Subcutaneous adipose tissue (tissue), 4 donors: ENCODE measurements around the gene TPP1. TPM values are rescaled to one million over a fixed set of nuclear protein-coding genes. Genes with fewer than 3 reads are reported as not detected.

ENCODE experiments used
- total RNA-seq, 4 donors: library from RNA; depleted of rRNA; stranded (reverse); fragments of >200 nt; gene quantifications; one replicate each; pipeline ENCODE4 v1.1.0, GENCODE V29; 2016

TPP1 gene
- total RNA-seq, 4 donors from 2014 or later, result 44.8 to 178 (median 93.7) TPM

Other genes with a start within 250 kb of the TPP1 start
- gene SMPD1, start 228.9 kb downstream of the TPP1 start, total RNA-seq, result 10 to 100 TPM; 21.2 to 47.1 (median 25.8) TPM
- gene APBB1, start 200.3 kb downstream of the TPP1 start, total RNA-seq, result 10 to 100 TPM; 17.0 to 24.1 (median 21.4) TPM
- gene HPX, start 178.4 kb downstream of the TPP1 start, total RNA-seq, result 1 to 10 TPM in 1 of 4 donors, under 1 TPM in 1, not detected in 2; 0.57 to 2.4 TPM
- gene TRIM3, start 145.5 kb downstream of the TPP1 start, total RNA-seq, result 10 to 100 TPM; 11.9 to 22.0 (median 19.2) TPM
- 10 to 100 TPM; 34.2 to 50.7 (median 38.4) TPM for gene ARFIP2, start 138.1 kb downstream of the TPP1 start, total RNA-seq
- gene TIMM10B, start 137.9 kb downstream of the TPP1 start, total RNA-seq, result 10 to 100 TPM; 28.2 to 37.4 (median 32.8) TPM
- 10 to 100 TPM in 3 of 4 donors, 1 to 10 TPM in 1; 9.9 to 30.3 (median 14.3) TPM for gene DNHD1, start 122.1 kb downstream of the TPP1 start, total RNA-seq
- gene RRP8, start 15.8 kb downstream of the TPP1 start, total RNA-seq, result 10 to 100 TPM in 2 of 4 donors, 1 to 10 TPM in 2; 8.8 to 15.4 (median 9.8) TPM
- 100 to 1,000 TPM; 105 to 157 (median 119) TPM for gene ILK, start 15.6 kb downstream of the TPP1 start, total RNA-seq
- gene TAF10, start 7.2 kb downstream of the TPP1 start, total RNA-seq, result 10 to 100 TPM; 38.2 to 55.6 (median 40.3) TPM
- gene DCHS1, start 36.4 kb upstream of the TPP1 start, total RNA-seq, result 10 to 100 TPM in 3 of 4 donors, 1 to 10 TPM in 1; 7.0 to 23.7 (median 10.7) TPM
- 10 to 100 TPM; 12.8 to 22.0 (median 15.0) TPM for gene MRPL17, start 63.9 kb upstream of the TPP1 start, total RNA-seq
- under 1 TPM in 2 of 4 donors, not detected in 2; 0.17 to 0.33 TPM for gene OR2AG2, start 152.6 kb upstream of the TPP1 start, total RNA-seq
- not detected for gene OR2AG1, start 163.6 kb upstream of the TPP1 start, total RNA-seq
- under 1 TPM in 3 of 4 donors, not detected in 1; 0.22 to 0.34 (median 0.33) TPM for gene OR6A2, start 180.3 kb upstream of the TPP1 start, total RNA-seq
- gene OR10A5, start 226.3 kb upstream of the TPP1 start, total RNA-seq, result not detected
- not detected for gene OR10A2, start 243.6 kb upstream of the TPP1 start, total RNA-seq